Skeletal muscle satellite cell (primary cell): ENCODE measurements around the gene FHOD3.
"Not testable (repeated sequence)": the region's sequence is repeated elsewhere in the genome, so short reads cannot be mapped to it uniquely, and the experiment has no call there.

Experiments
- H3K27me3 ChIP-seq: 2 replicates; pipeline ENCODE4 v1.7.0; 2013; ENCODE audit warnings: low read length; ENCODE audit not compliant: control insufficient read depth, insufficient read depth
- H3K36me3 ChIP-seq: 2 replicates; pipeline ENCODE4 v1.7.0; 2013; ENCODE audit warnings: mild to moderate bottlenecking, control low read depth, low read length; ENCODE audit not compliant: insufficient read depth
- H3K4me1 ChIP-seq: 2 replicates; pipeline ENCODE4 v1.7.0; 2013; ENCODE audit warnings: low read length; ENCODE audit not compliant: control insufficient read depth, insufficient read depth
- H3K4me2 ChIP-seq: 2 replicates; pipeline ENCODE4 v1.7.0; 2013; ENCODE audit warnings: mild to moderate bottlenecking, low read length
- H3K4me3 ChIP-seq: 2 replicates; pipeline ENCODE4 v1.7.0; 2013; ENCODE audit warnings: low read length
- H3K9ac ChIP-seq: 2 replicates; pipeline ENCODE4 v1.7.0; 2013; ENCODE audit warnings: mild to moderate bottlenecking, low read depth, low read length, moderate library complexity
- H3K9me3 ChIP-seq: replicated peaks from 2 replicates; pipeline ENCODE4 v1.7.0; 2013; ENCODE audit warnings: mild to moderate bottlenecking, control low read depth, low read length

Gene FHOD3

DNA sequence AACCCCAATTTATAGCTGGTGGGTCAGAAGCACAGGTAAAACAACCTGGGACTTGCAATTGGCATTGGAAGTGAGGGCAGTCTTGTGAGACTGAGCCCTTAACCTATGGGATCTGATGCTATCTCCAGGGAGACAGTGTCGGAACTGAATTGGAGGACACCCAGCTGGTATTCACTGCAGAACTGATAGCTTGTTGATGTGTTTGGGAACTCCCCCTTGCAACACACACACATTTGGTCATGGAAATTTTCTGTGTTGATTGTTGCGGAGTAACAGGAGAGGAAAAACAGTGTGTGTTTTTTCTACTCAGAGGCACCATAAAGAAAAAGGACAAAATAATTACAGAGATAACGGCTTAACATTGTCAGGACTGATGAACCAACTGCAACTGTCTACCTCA lies 515.2 kb downstream of the FHOD3 start:
- Histone ChIP-seq H3K4me1 (peaks cover 5% of the 10 kb centered on the region), H3K27me3 (no peaks in the 10 kb centered on the region), H3K9me3 (no peaks in the 10 kb centered on the region), H3K9ac (no peak overlapping the region), H3K36me3 (peaks cover 17% of the 10 kb centered on the region), H3K4me3 (no peak overlapping the region), H3K4me2 (no peak overlapping the region)

- peaks cover 22% of the 10 kb centered on the region for H3K36me3 ChIP-seq
- H3K27me3 ChIP-seq, result no peaks in the 10 kb centered on the region
- no peak overlapping the region for H3K9ac ChIP-seq
- H3K4me3 ChIP-seq, result no peak overlapping the region
- no peak overlapping the region for H3K4me2 ChIP-seq
- peaks cover 5% of the 10 kb centered on the region for H3K4me1 ChIP-seq
- H3K9me3 ChIP-seq, result no peaks in the 10 kb centered on the region
Observed at GRCh38 chr18:36813101-36813775, 515.7 kb downstream of the FHOD3 start.

GRCh38 chr18:36813824-36814223 lies 516.3 kb downstream of the FHOD3 start:
- Histone ChIP-seq H3K9me3 (no peaks in the 10 kb centered on the region), H3K36me3 (peaks cover 27% of the 10 kb centered on the region), H3K4me2 (no peak overlapping the region), H3K4me3 (no peak overlapping the region), H3K9ac (no peak overlapping the region), H3K4me1 (peaks cover 3% of the 10 kb centered on the region), H3K27me3 (no peaks in the 10 kb centered on the region)

DNA sequence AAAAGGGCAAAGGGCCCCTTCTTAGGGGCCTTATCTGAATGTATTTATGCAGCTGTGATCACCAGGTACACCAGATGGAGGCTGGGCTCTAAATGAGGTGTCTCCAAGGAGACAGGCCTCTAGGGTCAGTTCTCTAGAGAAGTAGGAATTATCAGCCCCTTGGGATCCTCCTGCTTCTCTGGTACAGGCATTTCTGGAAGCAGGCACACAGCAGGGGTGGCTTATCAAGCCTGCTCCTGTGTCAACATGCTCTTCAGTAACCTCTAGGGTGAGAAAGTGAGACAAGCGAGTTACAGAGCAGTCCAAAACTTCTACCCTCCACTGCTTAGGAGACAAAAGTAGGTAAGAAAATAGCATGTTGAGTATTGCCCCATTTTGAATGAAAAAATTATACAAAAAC lies 517.5 kb downstream of the FHOD3 start:
- Histone ChIP-seq H3K4me3 (no peak overlapping the region), H3K4me2 (no peak overlapping the region), H3K9me3 (no peaks in the 10 kb centered on the region), H3K9ac (no peak overlapping the region), H3K27me3 (no peaks in the 10 kb centered on the region), H3K36me3 (peaks cover 30% of the 10 kb centered on the region), H3K4me1 (no peaks in the 10 kb centered on the region)

- peaks cover 30% of the 10 kb centered on the region for H3K36me3 ChIP-seq
- not testable (repeated sequence) for H3K27me3 ChIP-seq, H3K9me3 ChIP-seq, H3K4me2 ChIP-seq, H3K9ac ChIP-seq, H3K4me3 ChIP-seq, H3K4me1 ChIP-seq
Observed at GRCh38 chr18:36816096-36816495, 518.6 kb downstream of the FHOD3 start.

- Histone ChIP-seq H3K4me1 (no peaks in the 10 kb centered on the region), H3K9me3 (no peaks in the 10 kb centered on the region), H3K9ac (no peak overlapping the region), H3K27me3 (no peaks in the 10 kb centered on the region), H3K4me3 (no peak overlapping the region), H3K36me3 (peaks cover 30% of the 10 kb centered on the region), H3K4me2 (no peak overlapping the region)
Observed at GRCh38 chr18:36817039-36817438, 519.5 kb downstream of the FHOD3 start.

GRCh38 chr18:36818652-36819051 lies 521.1 kb downstream of the FHOD3 start:
- Histone ChIP-seq H3K4me2 (no peak overlapping the region), H3K27me3 (no peaks in the 10 kb centered on the region), H3K9me3 (no peaks in the 10 kb centered on the region), H3K4me3 (no peak overlapping the region), H3K4me1 (no peaks in the 10 kb centered on the region), H3K9ac (no peak overlapping the region), H3K36me3 (peaks cover 35% of the 10 kb centered on the region)

DNA sequence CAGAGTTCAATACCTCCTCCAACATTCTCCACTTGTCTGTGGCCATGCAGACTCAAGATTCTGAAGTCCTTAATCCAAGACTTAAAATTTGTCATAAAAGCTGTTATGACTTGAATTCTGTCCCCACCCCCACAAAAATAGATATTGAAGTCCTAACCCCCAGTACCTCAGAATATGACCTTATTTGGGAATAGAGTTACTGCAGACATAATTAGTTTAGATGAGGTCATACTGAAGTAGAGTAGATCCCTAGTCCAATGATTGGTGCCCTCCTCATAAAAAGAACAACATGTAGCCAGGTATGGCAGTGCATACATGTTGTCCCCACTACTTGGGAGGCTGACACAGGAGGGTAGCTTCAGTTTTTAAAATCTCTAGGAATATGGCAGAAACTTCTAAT lies 522.1 kb downstream of the FHOD3 start:
- no peak overlapping the region for H3K4me3 ChIP-seq
- H3K4me2 ChIP-seq, result no peak overlapping the region
- no peaks in the 10 kb centered on the region for H3K4me1 ChIP-seq
- no peaks in the 10 kb centered on the region for H3K27me3 ChIP-seq
- no peak overlapping the region for H3K9ac ChIP-seq
- H3K36me3 ChIP-seq, result peaks cover 27% of the 10 kb centered on the region
- H3K9me3 ChIP-seq, result no peaks in the 10 kb centered on the region

DNA sequence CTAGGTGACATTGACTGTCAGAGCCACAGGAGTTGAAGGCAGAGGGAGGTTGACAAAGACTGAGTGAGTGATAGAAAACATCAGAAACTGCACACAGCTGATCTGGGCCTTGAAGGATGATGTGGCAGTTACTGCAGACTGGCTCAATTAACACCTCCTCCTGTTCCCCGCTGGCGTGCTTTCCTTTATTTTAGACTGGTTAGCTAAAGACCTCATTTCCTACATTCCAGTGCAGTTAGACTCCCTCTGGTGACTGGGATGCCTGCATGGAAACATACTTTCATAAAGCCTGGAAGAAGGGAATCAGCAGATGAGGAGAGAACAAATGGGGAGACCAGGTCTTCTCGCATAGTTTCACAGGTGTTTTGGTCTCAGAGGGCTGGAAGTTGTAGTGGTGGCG lies 524.2 kb downstream of the FHOD3 start:
- Histone ChIP-seq H3K36me3 (peaks cover 27% of the 10 kb centered on the region), H3K9me3 (no peaks in the 10 kb centered on the region), H3K4me3 (no peak overlapping the region)

GRCh38 chr18:36825526-36825925 lies 528.0 kb downstream of the FHOD3 start:
- H3K36me3 ChIP-seq, result peaks cover 6% of the 10 kb centered on the region
- no peak overlapping the region for H3K9ac ChIP-seq
- H3K4me1 ChIP-seq, result peaks cover 16% of the 10 kb centered on the region
- no peak overlapping the region for H3K4me2 ChIP-seq
- no peaks in the 10 kb centered on the region for H3K27me3 ChIP-seq
- H3K9me3 ChIP-seq, result no peaks in the 10 kb centered on the region
- no peak overlapping the region for H3K4me3 ChIP-seq

More for the DNA sequence above, 524.2 kb downstream of the FHOD3 start:
- no peak overlapping the region for H3K9ac ChIP-seq
- H3K27me3 ChIP-seq, result no peaks in the 10 kb centered on the region
- H3K4me1 ChIP-seq, result no peaks in the 10 kb centered on the region
- no peak overlapping the region for H3K4me2 ChIP-seq

DNA sequence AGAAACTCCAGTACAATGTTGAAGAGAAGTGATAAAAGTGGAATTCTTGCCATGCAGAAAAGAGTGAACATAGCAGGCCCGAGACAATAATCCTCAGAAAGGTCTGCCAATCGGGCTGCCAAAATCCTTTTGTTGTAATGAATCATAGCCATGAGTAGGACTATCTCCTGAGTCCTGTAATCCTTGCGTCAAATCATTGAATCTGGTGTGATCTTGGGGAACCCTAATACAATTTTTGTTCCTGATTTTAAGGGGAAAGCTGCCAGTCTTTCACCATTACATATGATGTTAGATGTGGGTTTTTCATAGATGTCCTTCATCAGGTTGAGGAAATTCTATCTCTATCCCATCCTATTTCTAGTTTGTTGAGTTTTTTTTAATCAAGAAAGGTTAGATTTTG lies 529.0 kb downstream of the FHOD3 start:
- Histone ChIP-seq H3K36me3 (peaks cover 6% of the 10 kb centered on the region), H3K27me3 (no peaks in the 10 kb centered on the region), H3K9ac (no peak overlapping the region), H3K4me3 (no peak overlapping the region), H3K4me1 (peaks cover 24% of the 10 kb centered on the region), H3K4me2 (no peak overlapping the region), H3K9me3 (no peaks in the 10 kb centered on the region)

DNA sequence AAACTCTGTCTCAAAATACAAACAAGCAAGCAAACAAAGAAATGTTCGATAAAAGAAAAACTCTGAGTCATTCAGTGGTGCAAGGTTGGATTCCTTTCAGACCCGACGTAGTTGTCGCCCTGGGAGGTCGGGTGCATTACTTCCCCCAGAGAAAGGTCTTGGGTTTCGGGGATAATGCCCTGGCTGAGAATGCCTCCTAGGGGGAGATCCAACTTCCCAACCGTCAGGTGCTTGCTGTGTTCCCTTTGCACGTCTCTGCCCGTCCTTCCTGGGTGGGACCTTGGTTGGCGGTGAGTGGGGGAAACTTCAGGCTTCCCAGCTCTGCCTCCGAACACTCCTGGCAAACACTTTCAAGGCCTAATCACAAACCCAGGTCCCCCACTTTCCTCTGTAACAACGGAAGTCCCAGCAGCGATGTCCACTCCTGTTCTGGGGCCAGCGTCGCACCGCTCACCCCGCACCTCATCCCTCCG lies 530.7 kb downstream of the FHOD3 start:
- H3K9ac ChIP-seq, result peak overlapping the region; percentile 81
- H3K4me3 ChIP-seq, result peak overlapping the region; percentile 81
- no peaks in the 10 kb centered on the region for H3K9me3 ChIP-seq

More for the DNA sequence above, 530.7 kb downstream of the FHOD3 start:
- H3K4me1 ChIP-seq, result peaks cover 27% of the 10 kb centered on the region
- peak overlapping the region; percentile 96 for H3K4me2 ChIP-seq
- no peaks in the 10 kb centered on the region for H3K27me3 ChIP-seq
- peaks cover under 1% of the 10 kb centered on the region for H3K36me3 ChIP-seq
